ENCODE data around the gene BAZ1A.

- no peak for TF ChIP-seq CTCF (conservative IDR thresholded peaks at IDR 0.05)
- TF ChIP-seq EZH2 (IDR thresholded peaks at IDR 0.05; ENCODE audit: low read depth), result no peak
Measured at GRCh38 chr14:34785223-34786006, 89.7 kb downstream of the BAZ1A start.
